Hepatic stellate cell (primary cell): Measurements from ENCODE around the gene NDE1.

Experiments
- DNase-seq: peaks from one replicate; pipeline ENCODE4 v3.0.0; 2011; ENCODE audit warnings: low spot score

The NDE1 gene

DNA sequence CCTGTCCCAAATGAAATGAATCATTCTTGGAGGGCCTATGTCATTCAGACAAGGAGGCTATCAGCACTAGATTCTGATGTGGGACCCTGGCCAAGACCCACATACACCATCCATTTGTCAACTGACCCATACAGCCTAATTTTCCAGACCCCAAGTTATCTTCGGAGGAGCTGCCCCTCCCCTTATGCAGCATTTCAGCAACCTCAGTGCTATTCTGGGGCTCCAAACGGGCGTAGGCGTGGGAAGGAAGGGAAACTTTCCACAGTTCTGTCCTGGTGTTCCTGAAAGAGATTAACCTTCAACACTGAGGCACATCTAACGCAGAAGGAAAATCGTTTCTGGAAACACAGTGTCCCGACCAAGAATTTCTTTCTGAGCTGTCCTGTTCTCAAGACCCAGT lies 120.1 kb downstream of the NDE1 start:
- DNase-seq, result no peak

DNA sequence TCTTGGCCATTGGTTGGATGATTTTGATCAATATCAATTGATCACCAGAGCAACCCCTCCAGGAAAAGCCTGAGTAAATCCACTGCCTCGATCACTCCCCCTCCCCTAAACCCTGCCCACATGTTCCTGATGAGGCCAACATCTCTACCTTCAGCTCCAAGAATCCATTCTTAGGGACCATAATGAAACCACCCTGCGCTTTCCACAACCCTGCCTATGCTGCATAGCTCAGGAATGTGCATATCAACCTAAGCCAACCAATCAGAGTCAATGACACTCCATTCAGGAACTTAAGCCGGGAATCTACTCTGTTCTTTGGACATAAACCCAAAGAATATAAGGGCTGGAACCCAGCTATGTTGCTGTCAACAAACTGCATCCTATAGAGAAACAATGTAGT lies 120.5 kb downstream of the NDE1 start:
- peak; percentile 85 for DNase-seq

DNA sequence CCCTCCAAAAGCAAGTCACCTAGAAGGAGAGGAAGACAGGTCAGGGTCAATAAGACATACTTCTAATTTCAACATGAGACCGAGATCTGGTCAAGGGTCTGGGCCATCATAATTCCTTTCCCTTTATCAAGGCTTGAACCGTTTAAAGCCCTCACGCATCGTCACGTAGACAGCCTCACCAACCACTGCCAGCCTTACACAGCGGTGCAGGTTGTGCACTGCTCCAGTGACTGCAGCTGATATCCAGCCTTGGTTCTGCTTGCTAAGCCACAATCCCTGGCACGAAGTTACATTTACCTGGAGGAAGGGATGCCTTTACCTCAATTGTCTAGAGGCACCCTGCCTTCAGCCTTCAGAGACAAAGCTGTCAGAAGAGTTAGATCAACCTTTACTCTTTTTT lies 121.6 kb downstream of the NDE1 start:
- no peak for DNase-seq

DNA sequence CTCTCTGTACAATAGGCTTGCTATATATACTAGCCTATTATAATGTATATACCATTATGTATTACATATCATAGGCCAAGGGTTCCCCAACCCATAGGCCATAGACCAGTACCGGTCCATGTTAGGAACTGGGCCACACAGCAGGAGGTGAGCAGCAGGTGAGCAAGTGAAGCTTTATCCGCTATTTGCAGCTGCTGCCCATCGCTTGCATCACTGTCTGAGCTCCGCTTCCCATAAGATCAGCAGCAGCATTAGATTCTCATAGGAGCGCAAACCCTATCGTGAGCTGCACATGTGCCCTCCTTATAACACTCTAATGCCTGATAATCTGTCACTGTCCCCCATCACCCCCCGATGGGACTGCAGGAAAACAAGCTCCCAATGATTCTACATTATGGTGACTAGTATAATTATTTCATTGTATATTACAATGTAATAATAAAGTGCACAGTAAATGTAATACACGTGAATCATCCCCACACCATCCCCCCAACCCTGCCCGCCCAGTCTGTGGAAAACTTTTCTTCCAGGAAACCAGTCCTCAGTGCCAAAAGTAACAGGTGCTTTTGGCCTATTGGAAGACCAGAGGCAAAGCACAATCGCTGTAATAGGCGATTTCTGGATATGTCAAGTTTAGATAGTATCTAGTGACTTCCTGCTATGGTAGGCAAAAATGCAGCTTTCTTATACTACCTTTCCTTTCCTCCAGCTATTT lies 122.7 kb downstream of the NDE1 start:
- no peak for DNase-seq

DNA sequence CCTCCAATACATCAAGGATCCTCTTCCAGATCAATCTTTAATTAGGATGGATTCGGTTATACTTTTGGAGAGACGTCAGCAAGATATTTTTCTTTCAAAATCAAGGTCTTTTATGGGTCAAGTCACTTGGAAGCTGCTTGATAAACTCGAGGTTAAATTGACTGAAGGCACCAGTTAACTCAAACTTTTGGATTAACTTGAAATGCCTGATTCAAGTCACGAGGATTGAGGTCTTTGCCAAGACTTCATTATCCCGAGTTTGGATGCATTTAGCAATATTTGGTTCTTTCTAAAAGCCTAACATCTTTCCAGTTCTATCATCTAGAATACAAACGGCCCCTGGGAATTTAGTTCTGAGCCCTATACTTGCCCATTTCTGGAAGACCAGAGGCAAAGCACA lies 123.9 kb downstream of the NDE1 start:
- no peak for DNase-seq

DNA sequence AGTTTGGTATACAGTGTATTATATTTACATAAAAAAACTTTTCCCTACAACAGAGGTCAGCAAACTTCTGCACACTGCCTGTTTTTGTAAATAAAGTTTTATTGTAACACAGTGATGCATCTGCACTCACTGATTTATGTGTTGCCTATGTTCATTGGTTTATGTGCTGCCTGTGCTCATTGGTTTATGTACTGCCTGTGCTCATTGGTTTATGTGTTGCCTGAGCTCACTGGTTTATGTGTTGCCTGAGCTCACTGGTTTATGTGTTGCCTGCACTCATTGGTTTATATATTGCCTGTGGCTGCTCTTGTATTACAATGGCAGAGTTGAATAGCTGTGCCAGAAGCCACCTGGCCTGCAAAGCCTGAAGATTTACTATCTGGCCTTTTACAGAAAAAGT lies 125.2 kb downstream of the NDE1 start:
- no peak for DNase-seq

DNA sequence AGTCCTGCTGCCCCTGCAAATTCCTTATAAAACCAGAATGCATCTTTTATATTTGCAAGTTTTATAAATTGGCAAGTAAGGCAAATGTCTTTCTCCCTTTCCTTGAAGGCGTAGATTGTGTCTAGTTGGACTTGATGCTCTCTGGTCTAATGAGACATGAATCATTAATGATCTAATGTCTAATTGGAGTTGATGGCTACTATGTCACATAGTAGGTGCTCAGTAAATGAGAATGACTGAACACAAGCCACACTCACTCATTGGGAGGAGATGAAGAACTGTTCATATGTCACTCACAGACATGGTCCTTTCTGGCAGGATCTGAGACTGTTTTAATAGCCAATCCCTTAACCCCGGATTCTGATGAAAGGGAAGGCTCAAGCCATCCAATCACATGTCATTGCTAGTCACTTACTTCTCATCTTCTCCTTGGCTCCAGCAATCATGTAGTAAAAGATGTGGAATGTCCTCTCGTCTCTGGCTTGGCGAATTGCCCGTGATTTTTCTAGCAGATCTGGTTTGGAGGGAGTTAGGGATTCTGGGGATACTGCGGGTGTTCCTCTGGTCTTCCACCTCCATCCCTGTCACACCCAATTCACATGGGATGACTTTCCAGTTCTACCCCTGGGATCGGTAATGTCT lies 125.7 kb downstream of the NDE1 start:
- DNase-seq, result no peak
